ENCODE measurements around the gene GGNBP2. TPM values are rescaled to one million over a fixed set of nuclear protein-coding genes. Genes with fewer than 3 reads are reported as not detected.

GGNBP2 gene
- total RNA-seq, 2 experiments from 2014 or later: 96.5 to 113 TPM

GRCh38 chr17:36592716-36593321 is 48.1 kb downstream of the GGNBP2 start:
- no peaks in the 10 kb centered on the region for H3K27me3 Mint-ChIP-seq
- H3K27ac Mint-ChIP-seq: no peak overlapping the region
- DNase-seq (peak; percentile 35), ATAC-seq (no peak)
- CTCF ChIA-PET: interaction anchor here (0.7 to 5.8 kb wide), 5 partner anchors 10 to 49 kb away, joined by 3 to 45 read pairs (median 3); partner anchors contain the start of genes GGNBP2 and MRM1
- H3K9me3 Mint-ChIP-seq (ENCODE audit: low read depth): no peaks in the 10 kb centered on the region
- peaks cover 35% of the 10 kb centered on the region for H3K4me1 Mint-ChIP-seq
- peaks cover 19% of the 10 kb centered on the region for H3K36me3 Mint-ChIP-seq
- peak overlapping the region; percentile 63 for H3K4me3 Mint-ChIP-seq

GRCh38 chr17:36593656-36594316 is 49.1 kb downstream of the GGNBP2 start:
- ATAC-seq (no peak), DNase-seq (peak; percentile 34)
- Mint-ChIP-seq H3K27ac (no peak overlapping the region), H3K4me3 (no peak overlapping the region), H3K27me3 (no peaks in the 10 kb centered on the region), H3K36me3 (peaks cover 15% of the 10 kb centered on the region), H3K4me1 (peaks cover 33% of the 10 kb centered on the region), H3K9me3 (ENCODE audit: low read depth) (no peaks in the 10 kb centered on the region)
- CTCF ChIA-PET: interaction anchor here (0.7 to 5.8 kb wide), 3 partner anchors 9 to 50 kb away, joined by 3 to 45 read pairs (median 3); partner anchors contain the start of genes GGNBP2 and MRM1

DNA sequence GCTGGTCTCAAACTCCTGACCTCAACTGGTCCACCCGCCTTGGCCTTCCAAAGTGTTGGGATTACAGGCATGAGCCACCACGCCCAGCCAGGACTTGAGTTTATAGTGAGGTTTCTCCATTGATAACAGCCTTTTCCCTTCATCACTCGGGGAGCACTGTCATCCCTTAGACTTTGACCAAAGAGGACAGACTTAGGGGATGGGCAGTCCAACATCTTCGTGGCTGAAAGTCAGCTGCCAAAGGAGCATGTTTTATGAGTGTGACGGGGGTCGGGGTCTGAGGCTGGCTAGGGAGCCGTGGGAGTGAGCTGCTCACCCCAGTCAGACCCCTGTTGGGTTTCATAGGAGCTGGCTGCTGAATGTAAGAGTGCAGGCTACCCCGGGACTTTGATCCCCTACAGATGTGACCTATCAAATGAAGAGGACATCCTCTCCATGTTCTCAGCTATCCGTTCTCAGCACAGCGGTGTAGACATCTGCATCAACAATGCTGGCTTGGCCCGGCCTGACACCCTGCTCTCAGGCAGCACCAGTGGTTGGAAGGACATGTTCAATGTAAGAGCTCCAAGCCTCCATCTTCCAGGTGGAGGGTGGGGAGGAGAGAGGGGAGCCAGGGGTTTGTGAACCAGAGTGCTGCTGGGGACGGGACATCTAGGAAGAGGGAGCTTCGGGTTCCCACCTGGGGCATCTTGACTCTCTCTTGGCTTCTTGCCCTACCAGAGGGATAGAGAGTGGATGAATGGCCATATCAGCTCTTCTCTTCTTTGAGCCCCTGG is 50.1 kb downstream of the GGNBP2 start:
- H3K27me3 Mint-ChIP-seq: no peaks in the 10 kb centered on the region
- DNase-seq (peak; percentile 36), ATAC-seq (no peak)
- CTCF ChIA-PET: interaction anchor here (5.8 kb wide), 1 partner anchor 8 kb away, joined by 45 read pairs; the partner anchor contains the start of gene MRM1
- H3K4me3 Mint-ChIP-seq: no peak overlapping the region
- H3K4me1 Mint-ChIP-seq: peaks cover 24% of the 10 kb centered on the region
- no peak overlapping the region for H3K27ac Mint-ChIP-seq
- H3K36me3 Mint-ChIP-seq: peaks cover 6% of the 10 kb centered on the region
- H3K9me3 Mint-ChIP-seq (ENCODE audit: low read depth): no peaks in the 10 kb centered on the region

GRCh38 chr17:36597226-36597625 is 52.5 kb downstream of the GGNBP2 start:
- peaks cover 1% of the 10 kb centered on the region for H3K36me3 Mint-ChIP-seq
- peaks cover 22% of the 10 kb centered on the region for H3K4me1 Mint-ChIP-seq
- no peaks in the 10 kb centered on the region for H3K27me3 Mint-ChIP-seq
- CTCF ChIA-PET: no interaction called here
- ATAC-seq (no peak), DNase-seq (peak; percentile 37)
- no peak overlapping the region for H3K27ac Mint-ChIP-seq
- no peaks in the 10 kb centered on the region for H3K9me3 Mint-ChIP-seq (ENCODE audit: low read depth)
- no peak overlapping the region for H3K4me3 Mint-ChIP-seq

DNA sequence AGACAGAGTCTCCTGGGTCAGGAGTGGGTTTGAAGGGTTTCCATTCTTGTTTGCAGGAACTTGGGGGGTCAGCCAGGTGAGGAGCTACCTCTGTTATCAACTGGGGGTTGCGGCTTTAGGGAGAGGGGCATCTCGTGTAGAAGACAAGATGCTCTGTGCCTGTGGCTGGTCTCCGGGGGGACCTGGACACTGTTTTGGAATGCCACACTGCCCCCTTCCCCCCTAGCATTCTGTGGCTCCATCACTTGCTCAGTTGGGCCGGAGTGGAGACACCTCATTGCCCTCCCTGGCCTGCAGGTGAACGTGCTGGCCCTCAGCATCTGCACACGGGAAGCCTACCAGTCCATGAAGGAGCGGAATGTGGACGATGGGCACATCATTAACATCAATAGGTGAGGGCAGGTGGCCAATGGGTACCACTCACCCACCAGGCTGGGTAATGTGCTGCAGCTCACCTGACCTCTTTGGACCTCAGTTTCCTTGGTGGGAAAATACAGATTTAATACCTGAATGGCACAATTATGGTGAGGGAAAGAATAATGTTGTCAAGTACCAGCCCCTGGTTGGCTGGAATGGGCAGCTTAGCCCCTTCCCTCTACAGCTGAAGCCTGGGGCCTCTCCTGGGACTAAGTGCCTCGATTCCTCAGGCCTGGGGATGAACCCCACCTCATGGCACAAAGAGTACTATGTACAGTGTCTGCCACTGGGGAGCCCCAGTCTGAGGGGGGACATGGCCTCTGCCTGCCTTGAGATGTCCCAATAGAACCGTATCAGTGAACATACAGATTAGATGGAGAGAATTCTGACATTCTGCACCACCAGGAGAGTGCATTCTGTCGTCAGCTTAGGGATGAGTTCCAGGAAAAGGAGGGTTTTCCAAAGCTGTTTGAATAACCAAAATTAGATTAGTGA is 53.4 kb downstream of the GGNBP2 start:
- CTCF ChIA-PET: interaction anchor here (0.6 kb wide), 1 partner anchor 36 kb away, joined by 3 read pairs; no protein-coding TSS in a partner anchor
- H3K27ac Mint-ChIP-seq: no peak overlapping the region
- H3K36me3 Mint-ChIP-seq: peaks cover 1% of the 10 kb centered on the region
- H3K27me3 Mint-ChIP-seq: no peaks in the 10 kb centered on the region
- ATAC-seq: no peak
- H3K4me3 Mint-ChIP-seq: no peak overlapping the region
- H3K4me1 Mint-ChIP-seq: peaks cover 20% of the 10 kb centered on the region
- H3K9me3 Mint-ChIP-seq (ENCODE audit: low read depth): no peaks in the 10 kb centered on the region
- peak; percentile 36 for DNase-seq

- CTCF ChIA-PET: interaction anchor here (1.5 to 5.1 kb wide), 2 partner anchors 9 to 62 kb away, joined by 3 to 42 read pairs; partner anchors contain the start of genes MYO19 and PIGW
- Mint-ChIP-seq H3K9me3 (ENCODE audit: low read depth) (no peaks in the 10 kb centered on the region), H3K27me3 (no peaks in the 10 kb centered on the region), H3K4me3 (no peak overlapping the region), H3K36me3 (peaks cover 1% of the 10 kb centered on the region), H3K4me1 (peaks cover 23% of the 10 kb centered on the region), H3K27ac (no peak overlapping the region)
- no peak for ATAC-seq
- DNase-seq: no peak
Measured at GRCh38 chr17:36598951-36599401, 54.3 kb downstream of the GGNBP2 start.

DNA sequence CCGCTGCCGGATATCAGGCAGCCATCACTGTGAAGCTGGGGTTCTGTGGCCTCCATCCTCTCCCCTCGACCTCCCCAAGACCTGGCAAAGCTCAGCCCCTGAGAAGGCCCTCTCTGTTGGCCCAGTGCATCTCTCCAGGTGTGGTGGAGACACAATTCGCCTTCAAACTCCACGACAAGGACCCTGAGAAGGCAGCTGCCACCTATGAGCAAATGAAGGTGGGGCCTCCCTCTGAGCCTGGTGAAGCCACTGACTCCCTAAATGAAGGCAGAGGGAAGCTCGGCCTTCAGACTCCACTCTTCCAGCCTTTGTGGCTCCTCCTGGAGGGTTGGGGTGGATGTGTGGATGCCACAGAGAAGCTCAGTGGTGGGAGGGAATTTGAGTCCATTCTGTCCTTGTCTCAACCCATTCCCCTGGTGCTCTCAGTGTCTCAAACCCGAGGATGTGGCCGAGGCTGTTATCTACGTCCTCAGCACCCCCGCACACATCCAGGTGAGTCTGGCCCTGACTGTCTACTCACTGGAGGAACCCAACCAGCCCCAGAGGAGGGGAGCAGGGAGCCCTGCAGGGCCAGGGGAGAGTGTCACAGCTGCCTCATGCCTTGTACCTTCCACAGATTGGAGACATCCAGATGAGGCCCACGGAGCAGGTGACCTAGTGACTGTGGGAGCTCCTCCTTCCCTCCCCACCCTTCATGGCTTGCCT is 55.0 kb downstream of the GGNBP2 start:
- H3K27me3 Mint-ChIP-seq: no peaks in the 10 kb centered on the region
- H3K9me3 Mint-ChIP-seq (ENCODE audit: low read depth): no peaks in the 10 kb centered on the region
- no peak overlapping the region for H3K4me3 Mint-ChIP-seq
- peaks cover 1% of the 10 kb centered on the region for H3K36me3 Mint-ChIP-seq
- CTCF ChIA-PET: interaction anchor here (1.5 to 5.1 kb wide), 2 partner anchors 9 to 63 kb away, joined by 3 to 42 read pairs; partner anchors contain the start of genes MYO19 and PIGW
- no peak for DNase-seq
- H3K27ac Mint-ChIP-seq: no peak overlapping the region
- no peak for ATAC-seq
- H3K4me1 Mint-ChIP-seq: peaks cover 30% of the 10 kb centered on the region

DNA sequence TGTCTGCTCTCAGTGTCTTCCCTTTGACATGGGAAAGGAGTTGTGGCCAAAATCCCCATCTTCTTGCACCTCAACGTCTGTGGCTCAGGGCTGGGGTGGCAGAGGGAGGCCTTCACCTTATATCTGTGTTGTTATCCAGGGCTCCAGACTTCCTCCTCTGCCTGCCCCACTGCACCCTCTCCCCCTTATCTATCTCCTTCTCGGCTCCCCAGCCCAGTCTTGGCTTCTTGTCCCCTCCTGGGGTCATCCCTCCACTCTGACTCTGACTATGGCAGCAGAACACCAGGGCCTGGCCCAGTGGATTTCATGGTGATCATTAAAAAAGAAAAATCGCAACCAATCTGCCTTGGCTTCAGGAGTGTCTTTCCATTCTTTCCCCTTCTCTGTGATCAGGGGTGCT is 55.7 kb downstream of the GGNBP2 start:
- H3K27me3 Mint-ChIP-seq: no peaks in the 10 kb centered on the region
- CTCF ChIA-PET: interaction anchor here (1.5 to 5.1 kb wide), 5 partner anchors 9 to 773 kb away, joined by 6 to 65 read pairs (median 42); partner anchors contain the start of genes DHRS11, MYO19 and PIGW
- H3K4me1 Mint-ChIP-seq: peaks cover 33% of the 10 kb centered on the region
- DNase-seq: no peak
- H3K4me3 Mint-ChIP-seq: peak overlapping the region; percentile 85
- ATAC-seq: no peak
- H3K36me3 Mint-ChIP-seq: peaks cover 2% of the 10 kb centered on the region
- H3K9me3 Mint-ChIP-seq (ENCODE audit: low read depth): no peaks in the 10 kb centered on the region
- H3K27ac Mint-ChIP-seq: peak overlapping the region; percentile 87

DNA sequence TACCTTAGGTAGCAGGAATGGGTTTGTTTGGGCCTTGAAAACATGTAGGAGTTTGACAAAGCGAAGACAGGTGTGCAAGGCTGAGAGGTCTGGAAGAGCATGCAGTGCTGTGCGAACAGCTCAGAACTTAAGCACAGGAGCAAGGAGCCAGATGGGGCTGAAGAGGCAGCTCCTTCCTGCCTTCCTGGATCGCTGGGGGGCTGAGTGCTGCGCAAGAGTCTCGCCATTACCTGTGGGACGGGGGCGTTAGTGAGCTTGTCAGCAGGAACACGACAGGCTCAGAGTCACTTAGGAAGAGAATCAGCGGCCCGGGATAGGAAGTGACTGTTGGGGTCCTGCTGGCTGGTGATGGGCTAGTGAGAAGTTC is 56.2 kb downstream of the GGNBP2 start:
- CTCF ChIA-PET: interaction anchor here (1.3 to 5.1 kb wide), 9 partner anchors 9 to 773 kb away, joined by 3 to 65 read pairs (median 15); partner anchors contain the start of genes DHRS11, MYO19 and PIGW
- H3K36me3 Mint-ChIP-seq: peaks cover 5% of the 10 kb centered on the region
- peak; percentile 13 for ATAC-seq
- H3K27me3 Mint-ChIP-seq: no peaks in the 10 kb centered on the region
- peak overlapping the region; percentile 87 for H3K27ac Mint-ChIP-seq
- H3K4me3 Mint-ChIP-seq: peak overlapping the region; percentile 85
- H3K4me1 Mint-ChIP-seq: peaks cover 38% of the 10 kb centered on the region
- no peak for DNase-seq
- no peaks in the 10 kb centered on the region for H3K9me3 Mint-ChIP-seq (ENCODE audit: low read depth)

- Mint-ChIP-seq H3K9me3 (ENCODE audit: low read depth) (no peaks in the 10 kb centered on the region), H3K27ac (peak within 1 kb of the TSS; percentile 87), H3K4me1 (peaks cover 41% of the 10 kb centered on the region), H3K36me3 (peaks cover 5% of the 10 kb centered on the region), H3K27me3 (no peaks in the 10 kb centered on the region), H3K4me3 (peak within 1 kb of the TSS; percentile 85)
- peak; percentile 92 for ATAC-seq
- DNase-seq: peak; percentile 96
- CTCF ChIA-PET: interaction anchor here (0.7 to 5.1 kb wide), 18 partner anchors 10 to 772 kb away, joined by 3 to 65 read pairs (median 6); partner anchors contain the start of genes DHRS11, MYO19 and PIGW
Measured at GRCh38 chr17:36601303-36602029, 56.7 kb downstream of the GGNBP2 start, which contains the start of gene MRM1. Gene MRM1 (plus strand): TSS chr17:36601583. CDS start chr17:36601811, 228 bp downstream.

- Mint-ChIP-seq H3K36me3 (peaks cover 5% of the 10 kb centered on the region), H3K27ac (peak overlapping the region; percentile 87), H3K4me3 (peak overlapping the region; percentile 85), H3K9me3 (ENCODE audit: low read depth) (no peaks in the 10 kb centered on the region), H3K27me3 (no peaks in the 10 kb centered on the region), H3K4me1 (peaks cover 41% of the 10 kb centered on the region)
- DNase-seq: no peak
- CTCF ChIA-PET: interaction anchor here (0.7 to 5.1 kb wide), 37 partner anchors 10 to 771 kb away, joined by 3 to 65 read pairs (median 5); partner anchors contain the start of genes AATF, DHRS11, GGNBP2 and MYO19
- ATAC-seq: peak; percentile 20
Measured at GRCh38 chr17:36602030-36602748, 57.5 kb downstream of the GGNBP2 start.

Data from activated CD8-positive, alpha-beta memory T cell treated with anti-CD3 and anti-CD28 coated beads, Interleukin-2, amount 10 ng/mL, durations not matched to agents 7 days and 5 days (primary cell).